GM12801 (cell line): ENCODE measurements around the gene TSPAN5.

ENCODE experiments used
- TF ChIP-seq, protein P1 (sequence below): IDR thresholded peaks from one replicate; pipeline ENCODE4 v1.5.1; 2011; ENCODE audit warnings: control low read depth; ENCODE audit not compliant: insufficient read length; ENCODE audit errors: extremely low read depth

Gene TSPAN5

DNA sequence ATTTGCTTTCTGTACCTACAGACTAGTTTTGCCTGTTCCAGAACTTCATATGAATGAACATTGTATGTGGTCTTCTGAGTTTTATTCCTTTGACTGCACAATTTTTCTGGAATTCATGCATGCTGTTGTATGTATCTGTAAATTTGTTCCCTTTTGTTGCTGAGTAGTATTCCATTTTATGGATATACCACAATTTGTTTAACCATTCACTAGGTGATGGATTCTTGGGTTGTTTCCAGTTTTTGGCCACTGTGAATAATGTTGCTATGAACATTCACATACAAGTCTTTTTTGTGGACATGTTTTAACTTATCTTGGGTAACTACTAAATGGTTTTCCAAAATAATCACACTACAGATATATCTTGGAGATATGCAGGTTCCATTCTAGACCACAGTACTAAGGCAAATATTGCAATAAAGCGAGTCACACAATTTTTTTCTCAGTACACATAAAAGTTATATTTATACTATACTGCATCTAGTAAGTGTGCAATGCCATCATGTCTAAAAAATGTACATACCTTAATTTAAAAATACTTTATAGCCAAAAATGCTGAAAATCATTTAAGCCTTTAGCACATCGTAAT, 58.7 kb downstream of the TSPAN5 start:
- TF ChIP-seq, protein P1, sequence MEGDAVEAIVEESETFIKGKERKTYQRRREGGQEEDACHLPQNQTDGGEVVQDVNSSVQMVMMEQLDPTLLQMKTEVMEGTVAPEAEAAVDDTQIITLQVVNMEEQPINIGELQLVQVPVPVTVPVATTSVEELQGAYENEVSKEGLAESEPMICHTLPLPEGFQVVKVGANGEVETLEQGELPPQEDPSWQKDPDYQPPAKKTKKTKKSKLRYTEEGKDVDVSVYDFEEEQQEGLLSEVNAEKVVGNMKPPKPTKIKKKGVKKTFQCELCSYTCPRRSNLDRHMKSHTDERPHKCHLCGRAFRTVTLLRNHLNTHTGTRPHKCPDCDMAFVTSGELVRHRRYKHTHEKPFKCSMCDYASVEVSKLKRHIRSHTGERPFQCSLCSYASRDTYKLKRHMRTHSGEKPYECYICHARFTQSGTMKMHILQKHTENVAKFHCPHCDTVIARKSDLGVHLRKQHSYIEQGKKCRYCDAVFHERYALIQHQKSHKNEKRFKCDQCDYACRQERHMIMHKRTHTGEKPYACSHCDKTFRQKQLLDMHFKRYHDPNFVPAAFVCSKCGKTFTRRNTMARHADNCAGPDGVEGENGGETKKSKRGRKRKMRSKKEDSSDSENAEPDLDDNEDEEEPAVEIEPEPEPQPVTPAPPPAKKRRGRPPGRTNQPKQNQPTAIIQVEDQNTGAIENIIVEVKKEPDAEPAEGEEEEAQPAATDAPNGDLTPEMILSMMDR, result no peak

DNA sequence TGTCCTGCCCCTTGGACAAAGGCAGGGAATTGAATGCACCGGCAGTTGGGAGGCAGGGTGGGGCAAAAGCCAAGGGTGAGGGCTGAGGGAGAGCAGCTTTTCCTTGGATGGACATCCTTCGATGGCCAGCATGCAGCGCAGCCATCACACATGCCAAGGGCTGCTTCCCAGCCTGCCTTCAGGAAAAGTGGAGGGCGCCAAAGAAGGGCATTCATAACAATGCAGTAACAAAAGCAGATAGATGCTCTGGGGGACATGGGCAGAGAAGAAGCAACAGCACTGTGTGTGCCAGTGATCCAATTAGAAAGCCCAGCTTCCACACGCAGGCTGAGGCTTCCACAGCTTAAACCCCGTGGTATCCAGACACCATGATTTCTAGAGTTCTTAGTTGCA, 71.5 kb downstream of the TSPAN5 start:
- TF ChIP-seq, protein P1, result no peak

DNA sequence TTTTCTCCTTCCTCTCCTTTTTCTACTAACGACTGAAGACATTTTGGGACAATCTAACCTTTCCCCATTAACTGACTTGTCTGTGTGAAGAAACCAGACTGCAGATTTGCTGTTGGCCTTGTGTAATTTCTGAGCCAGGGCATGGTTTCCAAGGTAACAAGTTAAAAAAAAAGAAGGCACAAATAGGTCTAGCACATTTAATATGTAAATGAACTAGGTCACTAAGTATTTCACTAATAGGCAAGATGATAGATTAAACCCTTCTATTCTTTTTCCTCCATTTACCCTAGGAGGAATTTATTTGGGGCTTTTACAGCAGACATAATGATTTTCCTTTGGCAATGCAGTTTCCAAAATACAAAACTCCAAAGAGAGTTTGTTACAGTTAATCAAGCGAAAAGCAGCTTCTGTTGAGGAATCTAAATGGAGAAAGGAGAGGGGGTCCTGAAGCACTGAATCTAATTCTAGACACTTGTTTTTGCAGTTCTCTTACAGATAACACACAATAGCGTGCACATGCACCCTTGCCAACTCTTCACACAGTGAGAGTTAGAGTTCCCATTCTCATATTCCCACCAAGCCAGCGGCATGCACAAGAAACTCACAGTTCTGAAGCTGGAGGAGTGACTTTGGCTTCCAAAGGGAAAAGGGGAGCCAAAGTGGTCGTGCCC, 72.0 kb downstream of the TSPAN5 start:
- TF ChIP-seq, protein P1, result no peak

DNA sequence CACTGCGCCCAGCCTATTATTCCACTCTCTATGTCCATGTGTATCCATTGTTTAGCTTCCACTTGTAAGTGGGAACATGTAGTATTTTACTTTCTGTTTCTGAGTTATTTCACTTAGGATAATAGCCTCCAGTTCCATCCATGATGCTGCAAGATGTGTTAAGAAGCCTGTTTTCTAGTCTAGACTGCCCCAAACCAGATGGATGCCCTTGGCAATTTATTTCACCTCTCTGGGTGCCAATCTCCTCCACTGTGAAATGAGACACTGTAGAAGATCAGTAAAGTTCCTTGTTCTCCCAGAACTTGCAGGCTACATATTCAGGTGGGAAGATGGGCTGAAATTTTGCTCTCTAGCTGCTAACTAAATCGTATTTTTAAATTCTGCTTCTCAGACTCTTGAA, 72.8 kb downstream of the TSPAN5 start:
- TF ChIP-seq, protein P1, result no peak

DNA sequence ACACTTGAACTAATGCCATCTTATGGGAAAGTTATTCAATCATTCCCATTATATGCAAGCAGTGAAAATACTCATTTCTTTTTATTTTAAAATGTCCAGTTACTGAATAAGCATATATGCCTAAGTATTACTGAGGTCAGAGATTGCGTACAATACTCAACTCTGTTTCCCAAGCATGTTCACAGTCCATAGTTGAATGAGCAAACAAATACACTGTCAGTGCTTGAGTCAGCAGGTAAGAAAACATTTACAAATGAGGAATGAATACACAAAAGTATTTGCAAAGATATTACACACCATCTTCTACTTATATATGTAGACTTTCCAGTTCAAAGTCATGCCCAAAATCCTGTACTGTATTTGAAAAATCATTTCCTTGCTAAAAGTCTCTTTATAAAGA, 74.1 kb downstream of the TSPAN5 start:
- TF ChIP-seq, protein P1, result no peak

DNA sequence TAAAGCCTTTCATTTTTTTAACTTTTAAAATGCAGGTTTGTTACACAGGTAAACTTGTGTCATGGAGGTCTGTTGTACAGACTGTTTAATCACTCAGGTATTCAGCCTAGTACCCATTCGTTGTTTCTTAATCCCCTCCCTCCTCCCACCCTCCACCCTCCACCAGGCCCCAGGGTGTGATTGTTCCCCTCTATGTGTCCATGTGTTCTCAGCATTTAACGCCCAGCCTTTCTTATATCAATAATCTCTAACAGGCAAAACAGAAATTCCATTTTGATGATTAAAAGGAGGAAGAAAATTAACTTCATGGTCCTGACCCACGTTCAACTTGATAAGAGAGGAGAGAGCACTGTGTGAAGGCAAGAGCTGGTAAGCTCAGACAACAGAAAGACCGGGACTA, 75.1 kb downstream of the TSPAN5 start:
- TF ChIP-seq, protein P1, result no peak

DNA sequence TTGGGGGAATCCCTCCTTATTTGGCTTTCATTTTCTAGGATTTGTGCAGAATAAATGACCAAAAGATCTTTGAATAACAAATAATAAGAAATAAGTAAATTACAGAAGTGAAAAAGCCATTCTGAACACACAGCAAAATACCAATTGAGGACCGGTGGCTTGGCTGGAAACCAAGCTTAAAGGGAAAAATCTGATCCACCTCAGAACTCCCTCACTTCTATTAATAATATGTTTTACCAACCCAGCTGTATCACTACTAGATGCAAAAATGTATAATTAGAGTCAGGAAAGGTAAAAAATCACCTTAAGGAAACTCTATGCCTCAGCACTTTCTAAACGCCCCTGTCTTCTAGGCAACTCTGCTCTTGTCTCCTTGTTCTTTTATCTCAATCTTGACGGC, 77.3 kb downstream of the TSPAN5 start:
- TF ChIP-seq, protein P1, result no peak
